ENCODE measurements around the gene PDCD7. TPM values are rescaled to one million over a fixed set of nuclear protein-coding genes. Genes with fewer than 3 reads are reported as not detected.

The PDCD7 gene
- total RNA-seq, 1 experiment from 2014 or later = 31.6 TPM

DNA sequence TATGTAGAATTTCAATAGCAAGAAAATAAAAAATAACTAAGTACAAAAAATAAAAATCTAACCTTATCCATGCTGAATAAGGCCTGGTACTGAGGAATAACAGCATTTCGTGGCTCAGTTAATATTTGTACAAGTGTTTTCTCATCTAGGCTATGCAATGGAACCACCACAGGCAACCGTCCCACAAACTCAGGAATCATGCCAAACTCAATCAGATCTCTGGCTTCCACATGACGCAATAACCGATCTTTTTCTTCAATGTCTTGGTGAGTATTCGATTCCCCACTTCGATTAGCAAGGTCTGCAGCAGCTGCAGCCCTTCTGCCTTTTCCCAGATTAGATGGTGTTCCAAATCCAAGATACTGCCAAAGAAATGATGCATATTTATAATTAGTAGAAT is 21.1 kb upstream of the PDCD7 start:
- Histone ChIP-seq H2AFZ (ENCODE audit: low read depth, low read length, poor library complexity, severe bottlenecking) (no peak overlapping the region), H3K4me3 (replicated peaks in 1 of 2; ENCODE audit: low read depth in 1 of 2, low read length in 2 of 2) (no peak overlapping the region), H3K4me1 (ENCODE audit: control insufficient read depth in 1 of 2, insufficient read depth in 2 of 2, low read length in 2 of 2) (no peaks in the 10 kb centered on the region), H4K20me1 (ENCODE audit: insufficient read depth) (no peaks in the 10 kb centered on the region), H3K9ac (ENCODE audit: low read length) (no peak overlapping the region), H3K36me3 (ENCODE audit: control insufficient read depth in 1 of 2, insufficient read depth in 2 of 2, low read length in 2 of 2) (peaks cover 46 to 51% of the 10 kb centered on the region in 2 experiments), H3K9me3 (ENCODE audit: control insufficient read depth in 1 of 2, insufficient read depth in 1 of 2, low read depth in 1 of 2, low read length in 2 of 2) (no peaks in the 10 kb centered on the region), H3K9me2 (ENCODE audit: insufficient read depth) (no peaks in the 10 kb centered on the region), H3K4me2 (ENCODE audit: low read length) (no peak overlapping the region), H3K27ac (ENCODE audit: low read depth, low read length) (no peak overlapping the region), H3K27me3 (ENCODE audit: insufficient read depth, low read length) (no peaks in the 10 kb centered on the region), H3K79me2 (ENCODE audit: insufficient read depth, low read length) (no peaks in the 10 kb centered on the region)
- TF ChIP-seq CBX3 (IDR thresholded peaks at IDR 0.05; ENCODE audit: low read depth) (no peak), TCF7L2 (IDR thresholded peaks at IDR 0.05; ENCODE audit: borderline replicate concordance, extremely low read depth, insufficient read depth, insufficient read length) (no peak)
- no TSS peak for BruUV-seq (replicated peaks)
- ATAC-seq = no peak
- RAD21 ChIA-PET (ENCODE audit: low non-redundant PET in 1 of 2, low total read pairs in 2 of 2, uncharacterized antibody in 2 of 2, unreplicated experiment in 2 of 2) = no interaction called here
- POLR2A ChIA-PET = no interaction called here
- intact Hi-C loops (cut with micrococcal nuclease) = no loop called here
- CTCF ChIA-PET = no interaction called here
- DNase-seq (ENCODE audit: low read depth, low spot score) = no peak

DNA sequence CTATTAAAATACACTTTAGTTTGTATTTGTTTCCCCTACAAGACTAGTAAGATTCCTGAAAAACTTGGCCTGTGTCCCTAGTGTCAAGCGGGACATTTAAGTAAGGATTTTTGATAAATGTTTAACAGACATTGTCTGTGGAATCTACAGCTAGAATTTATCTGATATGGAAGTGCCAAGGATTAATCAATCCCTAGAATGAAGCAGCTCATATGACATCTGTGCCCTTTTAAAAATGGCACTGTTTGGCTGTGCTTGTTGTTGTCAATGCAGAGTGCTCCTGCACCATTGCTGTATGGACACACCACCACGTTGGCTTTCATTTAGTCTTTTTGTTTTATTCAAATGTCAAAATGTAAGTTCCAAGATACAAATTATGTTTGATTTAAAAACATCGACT is 14.3 kb upstream of the PDCD7 start:
- Histone ChIP-seq H3K9me3 (ENCODE audit: control insufficient read depth in 1 of 2, insufficient read depth in 1 of 2, low read depth in 1 of 2, low read length in 2 of 2) (no peaks in the 10 kb centered on the region), H3K9ac (ENCODE audit: low read length) (no peak overlapping the region), H3K36me3 (ENCODE audit: control insufficient read depth in 1 of 2, insufficient read depth in 2 of 2, low read length in 2 of 2) (peaks cover 8 to 18% of the 10 kb centered on the region in 2 experiments; a peak in 3 of 4 replicates), H3K4me2 (ENCODE audit: low read length) (no peak overlapping the region), H3K4me1 (ENCODE audit: control insufficient read depth in 1 of 2, insufficient read depth in 2 of 2, low read length in 2 of 2) (no peaks in the 10 kb centered on the region), H3K79me2 (ENCODE audit: insufficient read depth, low read length) (no peaks in the 10 kb centered on the region), H3K4me3 (replicated peaks in 1 of 2; ENCODE audit: low read depth in 1 of 2, low read length in 2 of 2) (no peak overlapping the region), H4K20me1 (ENCODE audit: insufficient read depth) (no peaks in the 10 kb centered on the region), H3K9me2 (ENCODE audit: insufficient read depth) (no peaks in the 10 kb centered on the region), H3K27me3 (ENCODE audit: insufficient read depth, low read length) (no peaks in the 10 kb centered on the region), H2AFZ (ENCODE audit: low read depth, low read length, poor library complexity, severe bottlenecking) (no peak overlapping the region), H3K27ac (ENCODE audit: low read depth, low read length) (no peak overlapping the region)
- ATAC-seq (no peak), DNase-seq (ENCODE audit: low read depth, low spot score) (no peak)
- TF ChIP-seq, protein P1, sequence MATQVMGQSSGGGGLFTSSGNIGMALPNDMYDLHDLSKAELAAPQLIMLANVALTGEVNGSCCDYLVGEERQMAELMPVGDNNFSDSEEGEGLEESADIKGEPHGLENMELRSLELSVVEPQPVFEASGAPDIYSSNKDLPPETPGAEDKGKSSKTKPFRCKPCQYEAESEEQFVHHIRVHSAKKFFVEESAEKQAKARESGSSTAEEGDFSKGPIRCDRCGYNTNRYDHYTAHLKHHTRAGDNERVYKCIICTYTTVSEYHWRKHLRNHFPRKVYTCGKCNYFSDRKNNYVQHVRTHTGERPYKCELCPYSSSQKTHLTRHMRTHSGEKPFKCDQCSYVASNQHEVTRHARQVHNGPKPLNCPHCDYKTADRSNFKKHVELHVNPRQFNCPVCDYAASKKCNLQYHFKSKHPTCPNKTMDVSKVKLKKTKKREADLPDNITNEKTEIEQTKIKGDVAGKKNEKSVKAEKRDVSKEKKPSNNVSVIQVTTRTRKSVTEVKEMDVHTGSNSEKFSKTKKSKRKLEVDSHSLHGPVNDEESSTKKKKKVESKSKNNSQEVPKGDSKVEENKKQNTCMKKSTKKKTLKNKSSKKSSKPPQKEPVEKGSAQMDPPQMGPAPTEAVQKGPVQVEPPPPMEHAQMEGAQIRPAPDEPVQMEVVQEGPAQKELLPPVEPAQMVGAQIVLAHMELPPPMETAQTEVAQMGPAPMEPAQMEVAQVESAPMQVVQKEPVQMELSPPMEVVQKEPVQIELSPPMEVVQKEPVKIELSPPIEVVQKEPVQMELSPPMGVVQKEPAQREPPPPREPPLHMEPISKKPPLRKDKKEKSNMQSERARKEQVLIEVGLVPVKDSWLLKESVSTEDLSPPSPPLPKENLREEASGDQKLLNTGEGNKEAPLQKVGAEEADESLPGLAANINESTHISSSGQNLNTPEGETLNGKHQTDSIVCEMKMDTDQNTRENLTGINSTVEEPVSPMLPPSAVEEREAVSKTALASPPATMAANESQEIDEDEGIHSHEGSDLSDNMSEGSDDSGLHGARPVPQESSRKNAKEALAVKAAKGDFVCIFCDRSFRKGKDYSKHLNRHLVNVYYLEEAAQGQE (IDR thresholded peaks at IDR 0.05; ENCODE audit: low read depth) = no peak
- TF ChIP-seq RAD21 (IDR thresholded peaks at IDR 0.05; ENCODE audit: low read depth) (no peak), POLR2AphosphoS5 (IDR thresholded peaks at IDR 0.05; ENCODE audit: low read depth, low read length) (no peak), SIN3A (IDR thresholded peaks at IDR 0.05; ENCODE audit: low read depth) (no peak), POLR2A (IDR thresholded peaks at IDR 0.05; ENCODE audit: borderline replicate concordance, extremely low read depth, insufficient read depth, insufficient read length) (no peak), EZH2phosphoT487 (IDR thresholded peaks at IDR 0.05; ENCODE audit: borderline replicate concordance) (no peak), SP1 (IDR thresholded peaks at IDR 0.05; ENCODE audit: low read depth) (no peak), EZH2 (IDR thresholded peaks at IDR 0.05) (no peak)
- TF ChIP-seq, protein P2, sequence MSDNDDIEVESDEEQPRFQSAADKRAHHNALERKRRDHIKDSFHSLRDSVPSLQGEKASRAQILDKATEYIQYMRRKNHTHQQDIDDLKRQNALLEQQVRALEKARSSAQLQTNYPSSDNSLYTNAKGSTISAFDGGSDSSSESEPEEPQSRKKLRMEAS (IDR thresholded peaks at IDR 0.05) = no peak
- POLR2A ChIA-PET = no interaction called here
- RAD21 ChIA-PET (ENCODE audit: low non-redundant PET in 1 of 2, low total read pairs in 2 of 2, uncharacterized antibody in 2 of 2, unreplicated experiment in 2 of 2) = no interaction called here
- intact Hi-C loops (cut with micrococcal nuclease) = no loop called here
- no TSS peak for BruUV-seq (replicated peaks)
- CTCF ChIA-PET = no interaction called here
